ENCODE results near the gene NUDT22. TPM values are rescaled to one million over a fixed set of nuclear protein-coding genes. Genes with fewer than 3 reads are reported as not detected.
A peak's percentile ranks its signal among the peaks of the same experiment; 100 is the strongest.

Gene NUDT22
- total RNA-seq, 1 donor, result 60.1 TPM

DNA sequence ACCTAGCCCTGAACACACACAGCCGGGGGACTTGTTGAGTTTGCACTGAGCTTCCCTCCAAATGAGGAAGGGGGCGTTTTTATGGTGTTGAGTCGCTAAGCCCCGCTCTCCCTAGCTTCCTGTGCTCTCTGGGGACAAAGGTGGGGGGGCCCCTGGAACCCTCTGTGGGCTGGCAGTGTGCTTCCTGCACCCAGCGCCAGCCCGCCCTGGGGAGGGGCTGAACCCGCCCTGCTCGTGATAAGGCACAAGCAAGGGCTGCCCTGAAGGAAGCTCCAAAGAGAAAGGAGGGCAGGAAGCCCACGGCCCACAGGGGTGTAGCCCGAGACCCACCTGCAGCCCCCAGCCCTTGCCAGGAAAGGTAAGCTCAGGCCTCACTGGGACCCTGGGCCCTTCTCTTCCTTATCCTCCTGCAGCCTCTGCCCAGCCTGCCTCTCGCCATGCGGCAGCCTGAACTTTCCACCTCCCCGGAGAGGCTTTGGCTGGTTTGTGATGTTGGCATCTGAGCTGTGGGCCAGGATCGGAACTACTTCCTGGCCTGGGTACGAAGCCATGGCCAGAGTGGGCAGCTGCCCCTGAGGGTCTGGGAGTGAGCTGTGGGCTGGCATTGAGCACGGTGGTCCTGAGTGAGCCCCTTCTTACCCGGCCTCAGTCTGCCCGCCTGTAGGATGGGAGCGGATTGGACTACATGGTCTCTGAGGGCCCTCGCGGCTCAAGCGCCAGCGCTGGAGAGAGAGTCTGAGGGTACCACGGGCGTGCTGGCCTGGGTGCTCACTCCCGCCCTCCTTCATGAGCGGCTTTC is 19.4 kb upstream of the NUDT22 start, which contains the start of gene FERMT3:
FERMT3 (plus strand) TSS at position 265 of the 799 bp plus-strand sequence. CDS start 644 bp downstream, outside the sequence.
- DNase-seq (ENCODE audit: low read depth in 2 of 3, low spot score in 2 of 3), result peak in 2 of 3 donors; percentile 85 to 93

DNA sequence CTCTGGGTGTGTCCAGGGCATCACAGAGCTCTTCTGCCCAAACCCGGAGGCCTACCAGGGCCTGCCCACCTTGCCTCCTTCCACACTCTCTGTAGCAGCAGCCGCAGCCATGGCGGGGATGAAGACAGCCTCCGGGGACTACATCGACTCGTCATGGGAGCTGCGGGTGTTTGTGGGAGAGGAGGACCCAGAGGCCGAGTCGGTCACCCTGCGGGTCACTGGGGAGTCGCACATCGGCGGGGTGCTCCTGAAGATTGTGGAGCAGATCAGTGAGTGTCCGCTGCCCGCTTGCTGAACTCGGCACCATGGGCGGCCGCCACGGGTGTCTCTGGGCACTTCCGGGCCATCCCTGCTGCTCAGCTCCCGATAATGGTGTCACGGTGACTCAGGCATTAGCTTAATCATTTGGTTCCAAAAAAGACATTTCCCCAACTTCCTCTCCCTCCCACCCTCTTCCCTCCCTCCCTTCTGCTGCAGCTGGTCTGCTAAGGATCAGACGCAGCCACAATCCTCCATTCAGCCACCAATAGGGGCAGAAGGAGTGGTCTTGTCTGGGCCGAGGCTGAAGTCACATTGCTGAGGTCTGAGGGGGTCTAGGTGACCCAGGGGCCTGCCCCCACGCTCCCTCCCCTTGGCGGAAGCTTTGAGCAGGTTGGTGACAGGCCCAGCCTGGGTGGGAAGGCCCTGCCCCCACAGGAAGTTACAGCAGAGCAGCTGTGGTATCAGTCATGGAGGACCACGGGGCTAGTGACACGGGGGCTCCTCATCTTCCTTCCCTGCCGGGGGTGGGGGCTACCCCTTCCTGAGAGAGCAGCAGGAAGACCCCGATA is 18.6 kb upstream of the NUDT22 start:
- DNase-seq (ENCODE audit: low read depth in 2 of 3, low spot score in 2 of 3), result peak in 2 of 3 donors; percentile 93 to 94

DNA sequence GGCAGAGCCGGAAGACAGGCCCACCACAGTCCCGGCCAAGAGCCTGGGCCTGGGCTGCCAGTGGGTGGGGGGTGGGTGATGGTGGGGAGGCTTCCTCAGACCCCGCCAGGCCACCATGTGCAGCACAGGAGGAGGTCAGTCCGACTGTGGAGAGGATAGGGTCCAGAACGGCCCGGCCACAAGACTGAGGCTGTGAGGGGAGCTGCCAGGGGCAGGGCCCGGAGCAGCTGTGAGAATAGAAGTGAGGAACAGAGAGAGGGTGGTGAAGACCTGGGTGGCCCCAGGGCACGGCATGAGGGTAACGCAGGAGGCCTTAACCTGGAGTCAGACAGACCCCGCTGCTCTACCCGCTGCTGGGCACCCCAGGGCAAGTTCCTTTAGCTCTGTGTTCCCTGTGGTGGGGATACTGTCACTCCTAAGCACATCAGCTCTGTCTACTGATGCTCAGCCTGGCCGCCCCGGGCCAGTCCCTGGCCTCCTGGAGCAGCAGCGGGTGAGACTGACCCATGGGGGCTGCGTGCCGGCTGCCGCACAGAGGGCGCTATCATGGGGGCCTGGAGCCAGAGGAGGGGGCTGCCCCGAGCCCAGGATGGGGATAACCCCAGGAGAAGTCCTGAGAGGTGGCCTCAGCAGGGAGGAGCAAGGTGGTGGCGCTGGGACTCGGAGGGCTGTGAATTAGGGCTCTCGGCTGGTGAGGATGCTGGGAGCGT is 17.8 kb upstream of the NUDT22 start:
- no peak for DNase-seq (ENCODE audit: low read depth in 2 of 3, low spot score in 2 of 3)

DNA sequence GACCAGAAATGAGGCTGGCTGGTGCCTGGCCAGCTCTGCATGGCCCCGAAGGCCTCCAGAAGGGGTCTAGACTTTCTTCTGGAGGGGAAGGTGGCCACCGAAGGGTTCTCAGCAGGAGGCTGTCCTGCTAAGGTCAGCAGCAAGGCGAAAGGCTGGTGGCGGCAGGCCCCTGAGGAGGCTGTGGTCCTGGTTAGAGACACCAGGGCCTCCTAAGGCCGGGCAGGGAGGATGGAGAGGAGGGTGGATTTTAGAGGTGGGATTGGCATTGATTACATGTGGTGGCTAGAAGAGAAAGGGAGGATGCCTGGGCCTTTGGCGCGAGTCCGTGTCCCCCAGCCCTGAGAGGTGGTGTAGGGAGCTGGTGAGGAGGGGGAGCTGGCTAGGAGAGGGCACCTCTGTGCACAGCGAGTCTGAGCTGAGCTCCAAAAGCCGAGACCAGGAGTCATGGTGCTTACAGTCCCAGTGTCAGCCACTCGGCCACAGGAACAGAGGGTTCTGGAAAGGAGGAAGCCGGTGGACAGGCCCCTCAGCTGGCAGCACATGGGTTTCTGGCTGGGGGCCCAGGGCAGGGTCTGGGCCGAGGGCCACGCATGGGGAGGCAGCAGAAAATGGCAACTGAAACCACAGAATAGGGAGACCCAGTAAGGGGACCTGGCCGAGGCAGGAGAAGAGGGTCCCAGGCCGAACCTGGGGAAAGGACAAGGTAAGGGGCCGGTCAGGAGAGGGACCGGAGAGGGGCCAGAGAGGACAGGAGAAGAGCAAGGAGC is 17.1 kb upstream of the NUDT22 start:
- DNase-seq (ENCODE audit: low read depth in 2 of 3, low spot score in 2 of 3), result no peak

DNA sequence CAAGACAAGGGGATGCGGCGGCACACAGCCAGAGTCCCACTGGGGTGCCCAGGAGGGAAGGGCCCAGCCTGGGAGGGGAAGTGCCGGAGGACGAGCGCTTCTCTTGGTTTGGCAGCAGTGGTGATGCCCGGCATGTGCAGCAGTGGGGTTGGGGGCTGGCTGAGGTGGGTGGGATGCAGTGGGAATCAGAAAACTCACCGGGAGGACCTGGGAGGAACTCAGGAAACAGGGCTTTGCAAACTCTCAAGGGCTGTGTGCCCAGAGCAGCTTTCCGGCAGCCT is 16.6 kb upstream of the NUDT22 start:
- no peak for DNase-seq (ENCODE audit: low read depth in 2 of 3, low spot score in 2 of 3)

DNA sequence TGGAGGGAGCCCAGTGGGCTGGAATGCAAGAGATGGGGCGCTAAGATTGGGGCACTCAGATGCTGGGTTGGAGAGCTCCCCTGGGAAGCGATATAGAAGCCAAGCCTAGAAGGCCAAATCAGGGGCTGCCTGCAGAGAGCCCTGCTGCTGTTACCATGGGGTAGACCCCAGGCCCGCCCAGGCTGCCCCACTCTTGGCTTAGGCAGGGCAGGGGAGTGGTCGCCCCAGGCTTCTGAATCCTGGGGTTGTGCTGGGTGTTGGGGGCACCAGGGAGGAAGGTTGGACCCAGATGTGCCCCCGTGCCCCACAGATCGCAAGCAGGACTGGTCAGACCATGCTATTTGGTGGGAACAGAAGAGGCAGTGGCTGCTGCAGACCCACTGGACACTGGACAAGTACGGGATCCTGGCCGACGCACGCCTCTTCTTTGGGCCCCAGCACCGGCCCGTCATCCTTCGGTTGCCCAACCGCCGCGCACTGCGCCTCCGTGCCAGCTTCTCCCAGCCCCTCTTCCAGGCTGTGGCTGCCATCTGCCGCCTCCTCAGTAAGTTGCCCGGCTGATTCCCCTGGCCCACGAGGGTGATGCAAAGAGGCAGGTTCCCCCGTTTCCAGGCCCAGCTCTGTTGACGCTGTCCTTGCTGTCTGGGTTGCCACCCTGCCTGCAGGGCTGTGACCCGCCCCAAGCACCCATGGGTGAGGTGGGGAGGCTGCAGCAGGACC is 15.6 kb upstream of the NUDT22 start:
- no peak for DNase-seq (ENCODE audit: low read depth in 2 of 3, low spot score in 2 of 3)

DNA sequence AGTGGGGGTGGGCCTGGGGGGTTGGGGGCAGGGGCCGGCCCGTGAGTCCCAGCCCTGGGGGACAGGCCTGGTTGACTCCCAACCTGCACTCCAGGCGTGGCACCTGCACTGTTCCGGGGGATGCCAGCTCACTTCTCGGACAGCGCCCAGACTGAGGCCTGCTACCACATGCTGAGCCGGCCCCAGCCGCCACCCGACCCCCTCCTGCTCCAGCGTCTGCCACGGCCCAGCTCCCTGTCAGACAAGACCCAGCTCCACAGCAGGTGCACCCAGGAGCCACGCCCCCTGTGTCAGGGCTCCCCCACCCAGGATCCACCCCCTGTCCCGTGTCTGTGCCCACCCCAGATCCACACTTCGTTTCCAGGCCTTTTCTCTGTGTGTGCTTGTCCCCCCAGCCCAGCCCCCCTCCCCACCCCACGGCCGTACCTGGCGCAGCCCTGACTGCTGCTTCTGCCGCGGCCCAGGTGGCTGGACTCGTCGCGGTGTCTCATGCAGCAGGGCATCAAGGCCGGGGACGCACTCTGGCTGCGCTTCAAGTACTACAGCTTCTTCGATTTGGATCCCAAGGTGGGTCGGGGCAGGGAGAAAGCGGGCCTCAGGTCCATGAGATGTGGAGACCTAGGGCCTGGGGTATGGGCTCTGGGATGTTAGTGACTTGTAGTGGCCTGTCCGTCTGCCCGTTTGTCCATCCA is 14.7 kb upstream of the NUDT22 start:
- DNase-seq (ENCODE audit: low read depth in 2 of 3, low spot score in 2 of 3), result no peak

DNA sequence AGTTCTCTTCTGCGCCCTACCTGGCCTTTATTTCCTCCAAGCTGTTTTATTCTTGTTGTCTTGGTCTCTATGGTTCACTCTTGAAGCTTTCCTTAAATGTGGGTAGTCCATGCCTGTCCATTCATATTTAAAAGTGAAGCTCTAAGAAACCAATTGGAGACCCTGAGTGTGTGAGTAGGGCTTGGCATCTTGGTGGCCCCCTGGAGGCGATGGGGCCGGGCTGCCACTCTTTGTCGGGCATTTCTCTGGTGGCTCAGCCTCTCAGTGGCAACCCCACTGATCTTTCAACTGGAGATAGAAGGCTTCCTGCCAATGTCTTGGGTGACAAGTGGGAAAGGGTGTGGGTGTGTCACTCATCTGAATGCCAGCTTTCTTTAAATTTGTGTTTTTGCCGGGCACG is 9.2 kb upstream of the NUDT22 start:
- peak in 1 of 3 donors; percentile 53 for DNase-seq (ENCODE audit: low read depth in 2 of 3, low spot score in 2 of 3)

DNA sequence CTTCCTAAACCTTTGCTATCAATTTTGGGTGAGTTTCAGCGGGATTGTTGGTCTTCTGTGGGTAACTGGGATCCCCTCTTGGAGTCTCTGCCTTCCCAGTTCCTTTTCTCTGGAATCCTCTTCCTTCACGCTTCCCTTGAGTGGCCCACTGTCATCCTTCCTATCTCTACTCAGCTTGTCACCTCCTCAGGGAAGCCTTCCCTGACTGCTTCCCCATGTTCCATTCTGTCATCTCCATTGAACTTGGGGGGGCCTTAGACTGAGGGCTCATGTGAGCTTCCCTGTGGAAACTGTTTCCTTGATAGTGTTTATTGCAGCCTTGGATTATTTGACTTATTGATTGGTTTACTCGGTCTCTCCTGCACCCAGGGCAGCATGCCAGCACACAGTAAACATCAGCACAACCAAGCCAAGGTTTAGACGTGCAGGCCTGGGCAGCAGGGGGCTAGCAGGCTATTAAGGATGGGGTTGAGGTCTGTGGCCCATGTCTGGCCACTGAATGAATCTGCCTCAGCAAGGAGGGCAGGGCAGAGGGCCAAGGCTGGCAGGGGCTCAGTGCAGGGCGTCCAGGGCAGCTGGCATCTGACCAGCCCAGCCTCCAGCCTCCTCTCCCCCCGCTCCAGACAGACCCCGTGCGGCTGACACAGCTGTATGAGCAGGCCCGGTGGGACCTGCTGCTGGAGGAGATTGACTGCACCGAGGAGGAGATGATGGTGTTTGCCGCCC is 7.3 kb upstream of the NUDT22 start:
- DNase-seq (ENCODE audit: low read depth in 2 of 3, low spot score in 2 of 3), result no peak

DNA sequence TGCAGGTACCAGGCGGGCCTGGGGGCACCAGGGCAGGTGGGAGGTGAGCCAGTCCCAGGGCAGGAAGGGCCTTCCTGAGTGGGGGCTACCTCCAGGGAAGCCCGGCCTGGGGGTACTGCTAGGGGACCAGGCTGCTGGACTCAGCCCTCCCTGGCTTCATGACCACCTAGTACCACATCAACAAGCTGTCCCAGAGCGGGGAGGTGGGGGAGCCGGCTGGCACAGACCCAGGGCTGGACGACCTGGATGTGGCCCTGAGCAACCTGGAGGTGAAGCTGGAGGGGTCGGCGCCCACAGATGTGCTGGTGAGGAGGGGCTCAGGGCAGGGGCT is 6.8 kb upstream of the NUDT22 start:
- no peak for DNase-seq (ENCODE audit: low read depth in 2 of 3, low spot score in 2 of 3)

DNA sequence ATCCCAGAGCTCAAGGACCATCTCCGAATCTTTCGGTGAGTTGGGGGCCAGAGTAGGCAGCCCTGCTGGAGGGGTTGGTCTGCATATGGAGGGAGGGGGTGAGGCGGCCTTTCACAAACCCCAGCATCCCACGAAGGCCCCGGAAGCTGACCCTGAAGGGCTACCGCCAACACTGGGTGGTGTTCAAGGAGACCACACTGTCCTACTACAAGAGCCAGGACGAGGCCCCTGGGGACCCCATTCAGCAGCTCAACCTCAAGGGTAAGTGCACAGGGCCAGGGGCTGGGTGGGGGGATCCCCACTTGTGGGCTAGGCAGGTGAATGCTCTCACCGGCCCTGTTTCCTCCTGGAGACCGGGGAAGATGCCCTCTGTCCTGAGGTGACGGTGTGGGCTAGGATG is 6.3 kb upstream of the NUDT22 start:
- no peak for DNase-seq (ENCODE audit: low read depth in 2 of 3, low spot score in 2 of 3)

DNA sequence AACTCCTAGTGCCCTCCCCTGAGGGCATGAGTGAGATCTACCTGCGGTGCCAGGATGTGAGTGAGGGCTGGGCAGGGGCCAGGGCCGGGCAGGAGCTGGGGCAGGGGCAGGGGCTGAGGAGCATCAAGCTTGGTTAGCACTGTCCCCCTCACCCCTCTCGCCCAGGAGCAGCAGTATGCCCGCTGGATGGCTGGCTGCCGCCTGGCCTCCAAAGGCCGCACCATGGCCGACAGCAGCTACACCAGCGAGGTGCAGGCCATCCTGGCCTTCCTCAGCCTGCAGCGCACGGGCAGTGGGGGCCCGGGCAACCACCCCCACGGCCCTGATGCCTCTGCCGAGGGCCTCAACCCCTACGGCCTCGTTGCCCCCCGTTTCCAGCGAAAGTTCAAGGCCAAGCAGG is 5.8 kb upstream of the NUDT22 start:
- no peak for DNase-seq (ENCODE audit: low read depth in 2 of 3, low spot score in 2 of 3)

DNA sequence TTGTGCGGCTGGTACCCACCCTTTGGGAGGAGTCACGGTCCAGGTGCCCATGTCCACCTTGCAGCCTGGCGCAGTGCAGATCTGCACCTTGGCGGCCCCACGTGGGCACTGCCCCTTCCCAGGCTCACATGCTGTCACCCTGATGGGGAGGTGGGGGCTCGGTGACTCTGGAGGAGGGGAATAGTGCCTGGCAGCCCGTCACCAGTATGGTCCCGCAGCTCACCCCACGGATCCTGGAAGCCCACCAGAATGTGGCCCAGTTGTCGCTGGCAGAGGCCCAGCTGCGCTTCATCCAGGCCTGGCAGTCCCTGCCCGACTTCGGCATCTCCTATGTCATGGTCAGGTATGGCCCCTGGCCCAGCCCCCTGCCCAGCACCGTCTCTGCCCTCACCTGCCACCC is 5.3 kb upstream of the NUDT22 start:
- no peak for DNase-seq (ENCODE audit: low read depth in 2 of 3, low spot score in 2 of 3)

DNA sequence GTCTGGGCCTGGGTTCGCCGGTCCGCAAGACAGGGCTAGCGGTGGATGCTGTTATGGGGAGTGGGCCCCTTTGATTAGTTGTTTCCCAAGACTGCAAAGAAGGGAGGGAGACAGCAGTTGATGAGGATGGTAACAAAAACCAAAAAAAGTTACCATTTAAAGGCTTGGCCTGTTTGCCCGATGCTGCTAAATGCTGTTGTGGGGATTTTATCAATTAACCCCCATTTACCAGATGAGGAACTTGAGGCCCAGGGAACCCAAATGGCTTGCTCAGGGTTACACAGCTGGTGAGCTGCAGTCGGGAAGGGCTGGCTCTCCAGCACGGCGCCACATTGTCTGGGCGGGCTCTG is 3.4 kb upstream of the NUDT22 start:
- no peak for DNase-seq (ENCODE audit: low read depth in 2 of 3, low spot score in 2 of 3)

DNA sequence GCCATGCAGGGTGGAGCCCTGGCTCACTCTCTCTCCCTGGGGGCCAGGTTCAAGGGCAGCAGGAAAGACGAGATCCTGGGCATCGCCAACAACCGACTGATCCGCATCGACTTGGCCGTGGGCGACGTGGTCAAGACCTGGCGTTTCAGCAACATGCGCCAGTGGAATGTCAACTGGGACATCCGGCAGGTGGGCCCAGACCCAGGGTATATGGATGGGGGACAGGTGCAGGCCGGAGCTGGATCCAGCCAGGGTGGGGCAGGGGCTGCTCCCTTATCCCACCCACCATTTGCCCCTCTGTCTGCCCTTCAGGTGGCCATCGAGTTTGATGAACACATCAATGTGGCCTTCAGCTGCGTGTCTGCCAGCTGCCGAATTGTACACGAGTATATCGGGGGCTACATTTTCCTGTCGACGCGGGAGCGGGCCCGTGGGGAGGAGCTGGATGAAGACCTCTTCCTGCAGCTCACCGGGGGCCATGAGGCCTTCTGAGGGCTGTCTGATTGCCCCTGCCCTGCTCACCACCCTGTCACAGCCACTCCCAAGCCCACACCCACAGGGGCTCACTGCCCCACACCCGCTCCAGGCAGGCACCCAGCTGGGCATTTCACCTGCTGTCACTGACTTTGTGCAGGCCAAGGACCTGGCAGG is 2.9 kb upstream of the NUDT22 start:
- no peak for DNase-seq (ENCODE audit: low read depth in 2 of 3, low spot score in 2 of 3)

DNA sequence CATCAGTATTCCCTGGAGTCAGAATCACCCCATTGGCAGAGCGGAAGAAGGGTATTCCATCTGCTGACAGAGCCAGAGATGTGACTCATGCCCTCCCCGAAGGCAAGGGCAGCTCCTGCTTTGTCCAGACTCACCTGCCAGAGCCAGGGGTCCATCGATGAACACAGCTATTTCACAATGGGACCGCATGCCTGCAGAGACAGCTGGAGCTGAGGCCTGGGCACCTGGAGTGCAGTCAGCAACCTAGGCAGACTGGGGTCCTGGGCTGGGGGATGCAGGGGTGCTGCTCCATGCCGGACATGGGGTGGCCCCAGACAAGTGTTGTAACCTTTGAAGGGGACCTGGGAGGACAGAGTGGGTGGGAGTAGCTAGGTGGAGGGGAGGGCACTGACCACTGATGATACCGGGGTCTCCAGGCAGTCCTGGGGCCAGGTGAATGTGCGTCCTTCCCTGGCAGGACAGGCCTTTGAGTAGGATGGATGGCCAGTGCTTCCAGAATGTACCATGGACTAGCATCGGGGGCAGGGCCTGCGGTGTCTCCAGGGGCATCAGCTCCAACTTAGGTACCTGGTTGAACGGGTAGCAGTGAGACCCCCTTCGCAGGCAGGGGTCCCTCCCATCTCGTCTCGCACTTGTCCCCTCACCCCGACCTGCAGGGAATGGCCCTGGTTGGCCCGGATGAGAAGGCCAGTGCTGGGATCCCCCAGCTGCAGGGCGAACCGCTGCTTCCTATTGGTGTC is 1.8 kb upstream of the NUDT22 start:
- no peak for DNase-seq (ENCODE audit: low read depth in 2 of 3, low spot score in 2 of 3)

DNA sequence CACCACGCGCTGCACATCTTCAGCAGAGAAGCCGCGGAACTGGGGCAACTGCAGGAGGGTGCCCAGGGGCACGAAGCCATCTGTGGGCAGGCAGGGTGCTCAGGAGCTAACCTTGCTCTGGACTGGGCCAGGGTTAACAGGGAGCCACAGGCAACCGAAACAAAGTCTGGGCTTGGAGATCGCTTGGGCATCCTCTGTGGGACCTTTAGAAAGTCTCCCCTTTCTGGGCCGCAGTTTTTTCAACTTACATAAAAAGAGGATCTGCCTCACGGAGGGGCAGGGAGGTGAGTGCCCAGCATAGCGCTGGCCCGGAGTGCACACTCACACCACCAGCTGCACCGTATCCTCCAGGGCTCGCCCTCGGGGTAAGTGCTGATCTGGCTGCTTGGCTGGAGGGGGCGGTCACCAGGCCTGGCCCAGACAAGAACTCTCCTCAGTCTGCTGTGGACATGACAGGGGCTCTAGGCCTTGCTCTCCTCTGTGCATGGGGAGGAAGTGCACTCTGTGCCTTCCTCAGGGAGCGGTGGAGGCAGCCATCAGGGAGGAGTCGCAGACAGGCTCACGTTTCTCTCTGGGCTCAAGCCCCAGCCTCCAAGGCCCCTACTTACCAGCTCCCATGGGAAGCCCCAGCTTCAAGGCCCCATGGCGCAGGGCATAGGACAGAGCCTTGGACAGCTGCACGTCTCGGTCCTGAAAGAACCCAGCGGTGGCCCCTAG is 1.0 kb upstream of the NUDT22 start:
- DNase-seq (ENCODE audit: low read depth in 2 of 3, low spot score in 2 of 3), result no peak

Measured in hematopoietic multipotent progenitor cell (in vitro differentiated cells).